Calu3 (cell line): ENCODE measurements around the gene CERK. TPM values are rescaled to one million over a fixed set of nuclear protein-coding genes. Genes with fewer than 3 reads are reported as not detected.
A peak's percentile ranks its signal among the peaks of the same experiment; 100 is the strongest.

Experiments
- BruUV-seq: library from RNA; stranded (reverse); fragments of 400-500 nt; replicated peaks from 2 replicates; lab custom pipeline; 2021; lab: Mats Ljungman, UMichigan
- CTCF ChIA-PET: fragments of 300-600 bp; sonication (Branson Sonifier 250); formaldehyde crosslinking; loops from one replicate; lab custom pipeline; 2022; ENCODE audit warnings: antibody characterized with exemption; lab: Charles Lee
- DNase-seq: peaks from one replicate; pipeline ENCODE4 v3.0.0; 2022
- H3K27ac Mint-ChIP-seq: one replicate; pipeline ENCODE4 v1.8.0; 2022; ENCODE audit warnings: mixed read lengths; ENCODE audit not compliant: unreplicated experiment
- H3K27me3 Mint-ChIP-seq: one replicate; pipeline ENCODE4 v1.8.0; 2022; ENCODE audit warnings: mixed read lengths; ENCODE audit not compliant: unreplicated experiment
- H3K36me3 Mint-ChIP-seq: one replicate; pipeline ENCODE4 v1.8.0; 2022; ENCODE audit warnings: mild to moderate bottlenecking, moderate library complexity, mixed read lengths; ENCODE audit not compliant: insufficient read depth, unreplicated experiment
- H3K4me1 Mint-ChIP-seq: one replicate; pipeline ENCODE4 v1.8.0; 2022; ENCODE audit warnings: mild to moderate bottlenecking, low read depth, mixed read lengths; ENCODE audit not compliant: unreplicated experiment
- H3K4me3 Mint-ChIP-seq: one replicate; pipeline ENCODE4 v1.8.0; 2022; ENCODE audit warnings: mild to moderate bottlenecking, low read depth, moderate library complexity, mixed read lengths; ENCODE audit not compliant: unreplicated experiment
- H3K9me3 Mint-ChIP-seq: one replicate; pipeline ENCODE4 v1.8.0; 2022; ENCODE audit warnings: low read depth, mixed read lengths; ENCODE audit not compliant: unreplicated experiment
- CTCF ChIP-seq: fragments of 200-600 bp; IDR thresholded peaks from one replicate; pipeline ENCODE4 v1.8.0; 2022; ENCODE audit warnings: antibody characterized with exemption; ENCODE audit not compliant: unreplicated experiment
- intact Hi-C: fragments of 100-400 bp; cut with micrococcal nuclease; formaldehyde crosslinking; loops from one replicate; pipeline ENCODE4 v1.10.0; 2022; ENCODE audit not compliant: unreplicated experiment
- total RNA-seq: library from RNA; stranded (reverse); gene quantifications from 2 replicates; pipeline ENCODE4 v1.2.3, GENCODE V29; 2022

Gene CERK
- total RNA-seq, 1 experiment from 2014 or later: 25.0 TPM

GRCh38 chr22:46758121-46758520, 20.1 kb upstream of the CERK start:
- CTCF ChIA-PET: interaction anchor here (1.0 to 3.0 kb wide), 5 partner anchors 16 to 195 kb away, joined by 5 to 20 read pairs (median 7); no protein-coding TSS in a partner anchor
- Mint-ChIP-seq H3K27me3 (no peaks in the 10 kb centered on the region), H3K27ac (peak overlapping the region; percentile 2), H3K4me1 (peaks cover 47% of the 10 kb centered on the region), H3K4me3 (no peak overlapping the region), H3K36me3 (peaks cover 38% of the 10 kb centered on the region), H3K9me3 (peaks cover 5% of the 10 kb centered on the region)
- BruUV-seq: no TSS peak
- DNase-seq: no peak
- no peak for TF ChIP-seq CTCF
- intact Hi-C loops: no loop called here

- BruUV-seq: no TSS peak
- no peak for DNase-seq
- peaks cover 5% of the 10 kb centered on the region for H3K9me3 Mint-ChIP-seq
- no peaks in the 10 kb centered on the region for H3K27me3 Mint-ChIP-seq
- H3K4me1 Mint-ChIP-seq: peaks cover 44% of the 10 kb centered on the region
- CTCF ChIA-PET: interaction anchor here (0.7 to 3.0 kb wide), 3 partner anchors 17 to 195 kb away, joined by 3 to 20 read pairs (median 11); no protein-coding TSS in a partner anchor
- TF ChIP-seq CTCF: no peak
- H3K36me3 Mint-ChIP-seq: peaks cover 27% of the 10 kb centered on the region
- no peak overlapping the region for H3K4me3 Mint-ChIP-seq
- intact Hi-C loops: no loop called here
- no peak overlapping the region for H3K27ac Mint-ChIP-seq
Measured at GRCh38 chr22:46757104-46757503, 19.1 kb upstream of the CERK start.

GRCh38 chr22:46756097-46756496, 18.0 kb upstream of the CERK start:
- no peak for DNase-seq
- no peaks in the 10 kb centered on the region for H3K27me3 Mint-ChIP-seq
- BruUV-seq: no TSS peak
- no peak overlapping the region for H3K4me3 Mint-ChIP-seq
- no peak for TF ChIP-seq CTCF
- H3K27ac Mint-ChIP-seq: no peak overlapping the region
- intact Hi-C loops: no loop called here
- H3K4me1 Mint-ChIP-seq: peaks cover 39% of the 10 kb centered on the region
- H3K9me3 Mint-ChIP-seq: peaks cover 5% of the 10 kb centered on the region
- CTCF ChIA-PET: interaction anchor here (1.3 kb wide), 1 partner anchor 193 kb away, joined by 5 read pairs; no protein-coding TSS in a partner anchor
- H3K36me3 Mint-ChIP-seq: peaks cover 17% of the 10 kb centered on the region

GRCh38 chr22:46755525-46755924, 17.5 kb upstream of the CERK start:
- peaks cover 39% of the 10 kb centered on the region for H3K4me1 Mint-ChIP-seq
- no peak for TF ChIP-seq CTCF
- peaks cover 15% of the 10 kb centered on the region for H3K36me3 Mint-ChIP-seq
- H3K27me3 Mint-ChIP-seq: no peaks in the 10 kb centered on the region
- peaks cover 5% of the 10 kb centered on the region for H3K9me3 Mint-ChIP-seq
- CTCF ChIA-PET: interaction anchor here (1.3 kb wide), 1 partner anchor 192 kb away, joined by 5 read pairs; no protein-coding TSS in a partner anchor
- intact Hi-C loops: no loop called here
- H3K27ac Mint-ChIP-seq: no peak overlapping the region
- H3K4me3 Mint-ChIP-seq: no peak overlapping the region
- no peak for DNase-seq
- BruUV-seq: no TSS peak
